ENCODE results near the gene ANKRD28. TPM values are rescaled to one million over a fixed set of nuclear protein-coding genes. Genes with fewer than 3 reads are reported as not detected.

Gene ANKRD28
- total and polyA plus RNA-seq, 9 donors = 21.2 to 79.4 (median 43.8) TPM

DNA sequence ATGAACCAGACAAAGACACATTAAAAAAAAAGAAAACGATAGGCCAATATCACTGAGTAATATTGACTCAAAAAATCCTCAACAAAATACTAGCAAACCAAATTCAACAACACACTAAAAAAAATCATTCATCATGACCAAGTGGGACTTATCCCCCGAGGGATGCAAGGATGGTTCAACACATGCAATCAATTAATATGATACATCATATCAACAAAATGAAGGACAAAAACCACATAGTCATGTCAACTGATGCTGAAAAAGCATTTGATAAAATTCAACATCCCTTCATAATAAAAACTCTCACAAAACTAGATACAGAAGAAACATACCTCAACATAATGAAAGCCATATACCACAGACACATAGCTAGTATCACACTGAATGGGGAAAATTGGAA lies 41.8 kb upstream of the ANKRD28 start:
- intact Hi-C loops (cut with DNase I) = no loop called here
- peaks cover 2% of the 10 kb centered on the region for H3K4me1 ChIP-seq (ENCODE audit: insufficient read depth)
- no peak for TF ChIP-seq CTCF (IDR thresholded peaks at IDR 0.05)
- no peak for TF ChIP-seq POLR2A (IDR thresholded peaks at IDR 0.05)
- no peak for TF ChIP-seq EP300 (IDR thresholded peaks at IDR 0.05)
- H3K27ac ChIP-seq = no peak overlapping the region
- H3K27me3 ChIP-seq = no peaks in the 10 kb centered on the region
- H3K4me3 ChIP-seq = no peak overlapping the region
- 92 to 95% (median 94%) methylated on average over 2 of the region's 2 CpGs for WGBS, 3 donors
- no peaks in the 10 kb centered on the region for H3K9me3 ChIP-seq
- DNase-seq = no peak
- no peaks in the 10 kb centered on the region for H3K36me3 ChIP-seq

DNA sequence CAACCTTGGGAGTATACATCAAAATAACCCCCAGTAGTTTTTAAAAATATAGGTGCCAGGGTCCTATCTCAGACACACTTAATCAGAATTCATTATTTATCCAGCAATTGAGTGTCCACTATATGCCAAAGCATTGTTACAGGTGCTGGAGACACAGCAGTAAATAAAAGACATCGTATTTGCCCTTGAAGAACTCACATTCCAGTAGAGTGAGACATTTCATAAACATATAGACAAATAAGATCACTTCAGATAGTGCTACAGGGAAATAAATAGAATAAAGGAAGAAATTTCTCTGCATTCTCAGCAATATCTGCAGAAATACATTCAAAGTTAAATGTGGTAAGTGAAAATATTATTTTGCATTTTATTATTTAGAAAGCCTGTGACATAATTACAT lies 34.1 kb upstream of the ANKRD28 start:
- Histone ChIP-seq H3K4me3 (no peak overlapping the region), H3K36me3 (no peaks in the 10 kb centered on the region), H3K9me3 (no peaks in the 10 kb centered on the region), H3K4me1 (ENCODE audit: insufficient read depth) (peaks cover 2% of the 10 kb centered on the region), H3K27me3 (no peaks in the 10 kb centered on the region), H3K27ac (no peak overlapping the region)
- no peak for DNase-seq
- intact Hi-C loops (cut with DNase I) = no loop called here
- 34 to 55% (median 49%) methylated on average over 1 of the region's 1 CpG for WGBS, 3 donors
- TF ChIP-seq EP300 (IDR thresholded peaks at IDR 0.05) (no peak), CTCF (IDR thresholded peaks at IDR 0.05) (no peak), POLR2A (IDR thresholded peaks at IDR 0.05) (no peak)

DNA sequence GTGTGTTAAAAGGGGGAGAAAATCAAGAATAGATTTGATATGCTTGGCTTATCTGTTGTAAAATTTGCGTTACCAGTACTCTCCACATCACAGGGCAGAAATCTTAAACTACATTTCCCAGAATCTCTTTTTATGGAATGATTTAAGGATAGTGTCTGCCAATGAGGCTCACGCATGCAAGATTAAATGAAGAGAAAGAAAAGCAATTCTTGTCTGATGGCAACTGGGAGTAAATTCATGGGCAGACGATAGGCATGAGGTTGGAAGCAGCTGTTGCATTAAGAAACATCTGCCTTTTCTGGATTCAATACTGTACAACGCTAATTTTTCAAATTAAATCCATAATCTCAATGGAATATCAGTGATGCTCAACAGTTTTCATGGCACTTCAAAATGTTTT lies 27.2 kb upstream of the ANKRD28 start:
- Histone ChIP-seq H3K9me3 (no peaks in the 10 kb centered on the region), H3K4me3 (no peak overlapping the region), H3K27ac (no peak overlapping the region), H3K27me3 (no peaks in the 10 kb centered on the region), H3K36me3 (no peaks in the 10 kb centered on the region), H3K4me1 (ENCODE audit: insufficient read depth) (peaks cover 6% of the 10 kb centered on the region)
- intact Hi-C loops (cut with DNase I) = loop anchor here in 1 of 4 donors (10.0 kb wide), 1 partner anchor 230 kb away; no protein-coding TSS in a partner anchor
- DNase-seq = no peak
- 84 to 96% (median 85%) methylated on average over 4 of the region's 4 CpGs for WGBS, 3 donors
- no peak for TF ChIP-seq CTCF (IDR thresholded peaks at IDR 0.05)
- TF ChIP-seq POLR2A (IDR thresholded peaks at IDR 0.05) = no peak
- TF ChIP-seq EP300 (IDR thresholded peaks at IDR 0.05) = no peak

DNA sequence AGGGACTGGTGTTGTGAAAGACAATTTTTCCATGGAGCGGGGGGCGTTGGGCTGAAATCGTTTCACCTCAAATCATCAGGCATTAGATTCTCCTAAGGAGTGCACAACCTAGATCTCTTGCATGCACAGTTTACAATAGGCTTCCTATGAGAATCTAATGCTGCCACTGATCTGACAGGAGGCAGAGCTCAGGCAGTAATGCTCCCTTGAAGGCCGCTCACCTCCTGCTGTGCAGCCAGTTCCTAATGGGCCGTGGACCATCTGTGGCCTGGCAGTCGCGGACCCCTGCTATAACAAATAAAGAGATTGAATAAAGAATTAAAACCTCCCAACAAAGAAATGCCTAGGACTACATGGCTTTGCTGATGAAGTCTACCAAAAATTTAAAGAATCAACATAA lies 25.3 kb upstream of the ANKRD28 start:
- no peak overlapping the region for H3K27ac ChIP-seq
- WGBS, 3 donors = 95 to 97% (median 95%) methylated on average over 7 of the region's 7 CpGs
- TF ChIP-seq EP300 (IDR thresholded peaks at IDR 0.05) (no peak), POLR2A (IDR thresholded peaks at IDR 0.05) (no peak), CTCF (IDR thresholded peaks at IDR 0.05) (no peak)
- H3K27me3 ChIP-seq = no peaks in the 10 kb centered on the region
- H3K9me3 ChIP-seq = no peaks in the 10 kb centered on the region
- H3K36me3 ChIP-seq = no peaks in the 10 kb centered on the region
- H3K4me1 ChIP-seq (ENCODE audit: insufficient read depth) = peaks cover 6% of the 10 kb centered on the region
- intact Hi-C loops (cut with DNase I) = loop anchor here in 1 of 4 donors (10.0 kb wide), 1 partner anchor 232 kb away; no protein-coding TSS in a partner anchor
- no peak overlapping the region for H3K4me3 ChIP-seq
- DNase-seq = no peak

Measured in ovary (tissue), 9 donors.